GM12878 (cell line): Measurements from ENCODE around the gene SFMBT1. TPM values are rescaled to one million over a fixed set of nuclear protein-coding genes. Genes with fewer than 3 reads are reported as not detected.

Experiments used
- ASH2L ChIP-seq: fragments of 300-600, 200-600 bp; sonication (generic); IDR thresholded peaks from 2 replicates; pipeline ENCODE4 v1.6.1; 2017; ENCODE audit warnings: low read depth, mild to moderate bottlenecking, borderline replicate concordance
- BRCA1 ChIP-seq: IDR thresholded peaks from 2 replicates; pipeline ENCODE4 v1.6.1; 2011; ENCODE audit warnings: low read depth, low read length, improper control_type of control experiment
- CHD4 ChIP-seq: fragments of 200-600 bp; sonication (generic); IDR thresholded peaks from 2 replicates; pipeline ENCODE4 v1.6.1; 2016; ENCODE audit warnings: mild to moderate bottlenecking
- IRF4 ChIP-seq: IDR thresholded peaks from 2 replicates; pipeline ENCODE4 v1.6.1; 2011; ENCODE audit warnings: low read depth, low read length
- JUNB ChIP-seq: IDR thresholded peaks from 2 replicates; pipeline ENCODE4 v1.6.1; 2016; ENCODE audit warnings: antibody characterized with exemption, mild to moderate bottlenecking
- NR2C1 ChIP-seq: fragments of 450-650 bp; IDR thresholded peaks from 2 replicates; pipeline ENCODE4 v1.6.1; 2017; ENCODE audit warnings: antibody characterized with exemption, mild to moderate bottlenecking, moderate library complexity
- RAD51 ChIP-seq: fragments of 450-650 bp; IDR thresholded peaks from 2 replicates; pipeline ENCODE4 v1.6.1; 2016; ENCODE audit warnings: moderate library complexity, mild to moderate bottlenecking, inconsistent platforms
- RUNX3 ChIP-seq: IDR thresholded peaks from 2 replicates; pipeline ENCODE4 v1.6.1; 2012; ENCODE audit warnings: low read length, inconsistent platforms
- SUPT20H ChIP-seq: IDR thresholded peaks from 2 replicates; pipeline ENCODE4 v1.6.1; 2011; ENCODE audit warnings: low read depth, mild to moderate bottlenecking, low read length, moderate library complexity, borderline replicate concordance; ENCODE audit not compliant: control insufficient read depth
- TAF1 ChIP-seq: IDR thresholded peaks from 2 replicates; pipeline ENCODE4 v1.6.1; 2011; ENCODE audit warnings: mild to moderate bottlenecking, low read depth, low read length, borderline replicate concordance
- TBL1XR1 ChIP-seq: IDR thresholded peaks from 2 replicates; pipeline ENCODE4 v1.6.1; 2012; ENCODE audit warnings: low read depth, low read length, improper control_type of control experiment
- TCF3 ChIP-seq: IDR thresholded peaks from 2 replicates; pipeline ENCODE4 v1.6.1; 2012; ENCODE audit warnings: low read depth, mild to moderate bottlenecking, low read length, borderline replicate concordance; ENCODE audit not compliant: insufficient read depth
- ZBED1 ChIP-seq: IDR thresholded peaks from 2 replicates; pipeline ENCODE4 v1.6.1; 2016; ENCODE audit warnings: borderline replicate concordance
- ZZZ3 ChIP-seq: IDR thresholded peaks from 2 replicates; pipeline ENCODE4 v1.6.1; 2011; ENCODE audit warnings: low read depth; ENCODE audit not compliant: control insufficient read depth, insufficient read length
- polyA plus RNA-seq, 11 experiments: library from polyadenylated mRNA; depleted of rRNA in 4 of 11; unstranded in 6 of 11; stranded (reverse) in 5 of 11; fragments of >200 nt; fragmentation: Nextera tagmentation in 4 of 11; fragmentation: Illumina TruSeq in 1 of 11; extraction: Ambion mirVana in 4 of 11; extraction: Trizol in 1 of 11; gene quantifications; 1 replicate in 1 of 11; 2 replicates in 10 of 11; pipeline versions ENCODE4 v1.2.1 to v1.2.3, GENCODE V29; 2011 to 2016; ENCODE audit warnings: inconsistent platforms in 2 of 11, missing spikeins in 2 of 11, low read depth in 1 of 11
- total RNA-seq, 4 experiments: library from RNA; depleted of rRNA in 3 of 4; stranded (reverse); fragments of >200 nt in 3 of 4; fragmentation: Illumina TruSeq in 1 of 4; extraction: Trizol in 1 of 4; gene quantifications; 2 replicates each; pipeline versions ENCODE4 v1.2.1 to v1.2.3, GENCODE V29; 2013 to 2021
- TF ChIP-seq, protein P1 (sequence below), 3 experiments: IDR thresholded peaks in 2 of 3; conservative IDR thresholded peaks in 1 of 3; 2 replicates each; pipeline ENCODE4 v1.5.1; 2011; ENCODE audit warnings: low read depth in 3 of 3, low read length in 3 of 3, mild to moderate bottlenecking in 3 of 3, control low read depth in 2 of 3, moderate library complexity in 2 of 3, inconsistent platforms in 1 of 3, mixed read lengths in 1 of 3; ENCODE audit not compliant: control insufficient read depth in 2 of 3, insufficient read depth in 1 of 3; ENCODE audit errors: extremely low read depth in 1 of 3
- TF ChIP-seq, protein P2 (sequence below): fragments of 450-650 bp; IDR thresholded peaks from 2 replicates; pipeline ENCODE4 v1.6.1; 2016; ENCODE audit warnings: mild to moderate bottlenecking, moderate library complexity, borderline replicate concordance
- TF ChIP-seq, protein P3 (sequence below): fragments of 150-350 bp; IDR thresholded peaks from 2 replicates; pipeline ENCODE4 v1.6.1; 2014; ENCODE audit warnings: mild to moderate bottlenecking, low read depth, low read length
- TF ChIP-seq, protein P4 (sequence below): IDR thresholded peaks from 2 replicates; pipeline ENCODE4 v1.6.1; 2011; ENCODE audit warnings: mild to moderate bottlenecking, low read depth, low read length, moderate library complexity; ENCODE audit not compliant: insufficient replicate concordance
- TF ChIP-seq, protein P5 (sequence below): IDR thresholded peaks from 2 replicates; pipeline ENCODE4 v1.6.1; 2012; ENCODE audit warnings: low read depth, low read length, improper control_type of control experiment

SFMBT1 gene
- total and polyA plus RNA-seq, 10 of the 15 experiments (the other 5 are each of a cell fraction or from before 2014, with no cell fraction given), result 3.2 to 19.5 (median 11.4) TPM

DNA sequence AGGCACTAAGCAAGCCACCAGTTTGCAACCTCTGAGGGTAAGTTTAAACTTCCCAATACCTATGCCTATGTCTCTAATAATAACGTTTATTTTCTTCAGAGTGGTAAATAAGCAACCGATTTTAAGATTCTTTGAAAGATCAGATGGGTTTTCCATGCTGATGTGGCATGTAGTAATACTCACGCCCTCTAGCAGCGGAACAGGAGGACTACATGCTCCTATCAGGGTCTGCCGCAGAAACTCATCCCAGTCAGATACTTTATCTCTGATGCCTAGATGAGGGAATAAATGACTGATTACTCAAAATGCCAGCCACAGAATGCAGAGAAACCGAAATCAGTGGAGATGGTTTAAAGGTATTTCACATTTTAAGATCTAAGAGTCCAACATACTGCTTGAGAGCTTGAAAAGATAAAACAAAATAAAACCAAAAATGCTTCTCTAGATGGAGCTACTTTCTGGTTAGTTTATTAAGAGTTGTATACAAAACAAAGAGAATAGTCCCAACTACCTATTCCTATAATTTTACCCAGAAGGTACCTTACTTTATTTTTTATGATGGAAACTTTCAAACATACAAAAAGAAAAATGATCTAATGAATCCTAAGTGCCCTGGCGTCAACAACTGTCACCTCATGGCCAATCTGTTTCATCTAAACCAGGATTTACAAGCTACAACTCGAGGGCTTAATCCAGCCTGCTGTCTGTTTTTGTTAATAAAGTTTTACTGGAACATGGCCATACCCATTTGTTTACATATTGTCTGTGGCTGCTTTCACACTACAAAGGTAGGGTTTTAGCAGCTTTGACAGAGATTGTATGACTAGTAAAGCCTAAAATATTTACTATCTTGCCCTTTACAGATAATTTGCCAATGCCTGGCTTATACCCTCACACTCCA is 111.0 kb downstream of the SFMBT1 start (continued):
- TF ChIP-seq, protein P1, sequence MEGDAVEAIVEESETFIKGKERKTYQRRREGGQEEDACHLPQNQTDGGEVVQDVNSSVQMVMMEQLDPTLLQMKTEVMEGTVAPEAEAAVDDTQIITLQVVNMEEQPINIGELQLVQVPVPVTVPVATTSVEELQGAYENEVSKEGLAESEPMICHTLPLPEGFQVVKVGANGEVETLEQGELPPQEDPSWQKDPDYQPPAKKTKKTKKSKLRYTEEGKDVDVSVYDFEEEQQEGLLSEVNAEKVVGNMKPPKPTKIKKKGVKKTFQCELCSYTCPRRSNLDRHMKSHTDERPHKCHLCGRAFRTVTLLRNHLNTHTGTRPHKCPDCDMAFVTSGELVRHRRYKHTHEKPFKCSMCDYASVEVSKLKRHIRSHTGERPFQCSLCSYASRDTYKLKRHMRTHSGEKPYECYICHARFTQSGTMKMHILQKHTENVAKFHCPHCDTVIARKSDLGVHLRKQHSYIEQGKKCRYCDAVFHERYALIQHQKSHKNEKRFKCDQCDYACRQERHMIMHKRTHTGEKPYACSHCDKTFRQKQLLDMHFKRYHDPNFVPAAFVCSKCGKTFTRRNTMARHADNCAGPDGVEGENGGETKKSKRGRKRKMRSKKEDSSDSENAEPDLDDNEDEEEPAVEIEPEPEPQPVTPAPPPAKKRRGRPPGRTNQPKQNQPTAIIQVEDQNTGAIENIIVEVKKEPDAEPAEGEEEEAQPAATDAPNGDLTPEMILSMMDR (IDR thresholded peaks at IDR 0.05 in 2 of 3, conservative IDR thresholded peaks at IDR 0.05 in 1 of 3; ENCODE audit: control insufficient read depth in 2 of 3, extremely low read depth in 1 of 3, insufficient read depth in 1 of 3, low read depth in 3 of 3, low read length in 3 of 3), result peak; percentile 72 to 84 (median 81)
- TF ChIP-seq, protein P2, sequence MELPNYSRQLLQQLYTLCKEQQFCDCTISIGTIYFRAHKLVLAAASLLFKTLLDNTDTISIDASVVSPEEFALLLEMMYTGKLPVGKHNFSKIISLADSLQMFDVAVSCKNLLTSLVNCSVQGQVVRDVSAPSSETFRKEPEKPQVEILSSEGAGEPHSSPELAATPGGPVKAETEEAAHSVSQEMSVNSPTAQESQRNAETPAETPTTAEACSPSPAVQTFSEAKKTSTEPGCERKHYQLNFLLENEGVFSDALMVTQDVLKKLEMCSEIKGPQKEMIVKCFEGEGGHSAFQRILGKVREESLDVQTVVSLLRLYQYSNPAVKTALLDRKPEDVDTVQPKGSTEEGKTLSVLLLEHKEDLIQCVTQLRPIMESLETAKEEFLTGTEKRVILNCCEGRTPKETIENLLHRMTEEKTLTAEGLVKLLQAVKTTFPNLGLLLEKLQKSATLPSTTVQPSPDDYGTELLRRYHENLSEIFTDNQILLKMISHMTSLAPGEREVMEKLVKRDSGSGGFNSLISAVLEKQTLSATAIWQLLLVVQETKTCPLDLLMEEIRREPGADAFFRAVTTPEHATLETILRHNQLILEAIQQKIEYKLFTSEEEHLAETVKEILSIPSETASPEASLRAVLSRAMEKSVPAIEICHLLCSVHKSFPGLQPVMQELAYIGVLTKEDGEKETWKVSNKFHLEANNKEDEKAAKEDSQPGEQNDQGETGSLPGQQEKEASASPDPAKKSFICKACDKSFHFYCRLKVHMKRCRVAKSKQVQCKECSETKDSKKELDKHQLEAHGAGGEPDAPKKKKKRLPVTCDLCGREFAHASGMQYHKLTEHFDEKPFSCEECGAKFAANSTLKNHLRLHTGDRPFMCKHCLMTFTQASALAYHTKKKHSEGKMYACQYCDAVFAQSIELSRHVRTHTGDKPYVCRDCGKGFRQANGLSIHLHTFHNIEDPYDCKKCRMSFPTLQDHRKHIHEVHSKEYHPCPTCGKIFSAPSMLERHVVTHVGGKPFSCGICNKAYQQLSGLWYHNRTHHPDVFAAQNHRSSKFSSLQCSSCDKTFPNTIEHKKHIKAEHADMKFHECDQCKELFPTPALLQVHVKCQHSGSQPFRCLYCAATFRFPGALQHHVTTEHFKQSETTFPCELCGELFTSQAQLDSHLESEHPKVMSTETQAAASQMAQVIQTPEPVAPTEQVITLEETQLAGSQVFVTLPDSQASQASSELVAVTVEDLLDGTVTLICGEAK, result peak; percentile 58
- TF ChIP-seq CHD4, result no peak
- TF ChIP-seq SUPT20H, result no peak
- TF ChIP-seq, protein P3, sequence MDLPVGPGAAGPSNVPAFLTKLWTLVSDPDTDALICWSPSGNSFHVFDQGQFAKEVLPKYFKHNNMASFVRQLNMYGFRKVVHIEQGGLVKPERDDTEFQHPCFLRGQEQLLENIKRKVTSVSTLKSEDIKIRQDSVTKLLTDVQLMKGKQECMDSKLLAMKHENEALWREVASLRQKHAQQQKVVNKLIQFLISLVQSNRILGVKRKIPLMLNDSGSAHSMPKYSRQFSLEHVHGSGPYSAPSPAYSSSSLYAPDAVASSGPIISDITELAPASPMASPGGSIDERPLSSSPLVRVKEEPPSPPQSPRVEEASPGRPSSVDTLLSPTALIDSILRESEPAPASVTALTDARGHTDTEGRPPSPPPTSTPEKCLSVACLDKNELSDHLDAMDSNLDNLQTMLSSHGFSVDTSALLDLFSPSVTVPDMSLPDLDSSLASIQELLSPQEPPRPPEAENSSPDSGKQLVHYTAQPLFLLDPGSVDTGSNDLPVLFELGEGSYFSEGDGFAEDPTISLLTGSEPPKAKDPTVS, result no peak
- TF ChIP-seq, protein P4, sequence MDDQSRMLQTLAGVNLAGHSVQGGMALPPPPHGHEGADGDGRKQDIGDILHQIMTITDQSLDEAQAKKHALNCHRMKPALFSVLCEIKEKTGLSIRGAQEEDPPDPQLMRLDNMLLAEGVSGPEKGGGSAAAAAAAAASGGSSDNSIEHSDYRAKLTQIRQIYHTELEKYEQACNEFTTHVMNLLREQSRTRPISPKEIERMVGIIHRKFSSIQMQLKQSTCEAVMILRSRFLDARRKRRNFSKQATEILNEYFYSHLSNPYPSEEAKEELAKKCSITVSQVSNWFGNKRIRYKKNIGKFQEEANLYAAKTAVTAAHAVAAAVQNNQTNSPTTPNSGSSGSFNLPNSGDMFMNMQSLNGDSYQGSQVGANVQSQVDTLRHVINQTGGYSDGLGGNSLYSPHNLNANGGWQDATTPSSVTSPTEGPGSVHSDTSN, result no peak
- no peak for TF ChIP-seq ZBED1
- peak; percentile 24; the same call in 1 of the 2 replicates for TF ChIP-seq RUNX3
- no peak for TF ChIP-seq RAD51
- TF ChIP-seq JUNB, result no peak
- no peak for TF ChIP-seq TCF3
- no peak for TF ChIP-seq TAF1
- no peak for TF ChIP-seq BRCA1
- no peak for TF ChIP-seq ASH2L
- TF ChIP-seq ZZZ3, result no peak
- TF ChIP-seq NR2C1, result no peak
- TF ChIP-seq TBL1XR1, result no peak
- TF ChIP-seq, protein P5, sequence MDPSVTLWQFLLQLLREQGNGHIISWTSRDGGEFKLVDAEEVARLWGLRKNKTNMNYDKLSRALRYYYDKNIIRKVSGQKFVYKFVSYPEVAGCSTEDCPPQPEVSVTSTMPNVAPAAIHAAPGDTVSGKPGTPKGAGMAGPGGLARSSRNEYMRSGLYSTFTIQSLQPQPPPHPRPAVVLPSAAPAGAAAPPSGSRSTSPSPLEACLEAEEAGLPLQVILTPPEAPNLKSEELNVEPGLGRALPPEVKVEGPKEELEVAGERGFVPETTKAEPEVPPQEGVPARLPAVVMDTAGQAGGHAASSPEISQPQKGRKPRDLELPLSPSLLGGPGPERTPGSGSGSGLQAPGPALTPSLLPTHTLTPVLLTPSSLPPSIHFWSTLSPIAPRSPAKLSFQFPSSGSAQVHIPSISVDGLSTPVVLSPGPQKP, result no peak
- no peak for TF ChIP-seq IRF4
